HG03064 (cell line): ENCODE results near the gene HSPD1.
"Not testable (repeated sequence)": the region's sequence is repeated elsewhere in the genome, so short reads cannot be mapped to it uniquely, and the experiment has no call there.

Source experiments
- ATAC-seq: cut with Tn5 transposase; IDR thresholded peaks from one replicate; pipeline ENCODE4 v1.9.1; 2021; ENCODE audit warnings: low read depth; ENCODE audit not compliant: unreplicated experiment

HSPD1 gene

DNA sequence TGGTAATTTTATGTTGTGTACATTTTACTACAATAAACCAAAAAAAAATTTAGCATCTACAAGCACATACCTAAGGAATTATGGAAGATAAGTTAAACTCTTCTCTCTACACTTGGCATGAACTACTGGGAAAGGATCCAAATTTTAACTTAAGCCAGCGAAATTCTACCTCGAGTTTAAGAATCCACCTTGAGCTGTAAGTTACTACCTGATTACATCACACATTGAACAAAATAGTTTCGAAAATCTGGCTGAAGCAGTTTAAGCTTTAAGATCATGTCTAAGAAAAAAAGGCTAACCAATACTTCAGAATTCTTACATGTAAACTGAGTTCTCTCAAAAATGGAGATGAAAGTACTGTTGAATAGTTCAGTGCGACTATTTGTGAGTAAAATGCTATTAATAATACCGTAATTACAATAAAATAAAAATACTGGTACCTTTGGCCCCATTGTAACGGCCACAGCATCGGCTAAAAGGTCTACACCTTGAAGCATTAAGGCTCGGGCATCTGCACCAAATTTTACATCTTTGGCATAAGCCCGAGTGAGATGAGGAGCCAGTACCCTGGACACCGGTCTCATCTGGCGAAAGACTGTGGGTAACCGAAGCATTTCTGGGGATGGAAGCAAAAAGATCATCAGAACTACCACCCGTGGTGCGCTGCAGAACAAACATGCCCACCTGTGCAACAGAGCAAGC, 1.3 kb downstream of the HSPD1 start:
- ATAC-seq: no peak

GRCh38 chr2:197497326-197497725, 2.3 kb downstream of the HSPD1 start:
- no peak for ATAC-seq

GRCh38 chr2:197496695-197497094, 2.9 kb downstream of the HSPD1 start:
- no peak for ATAC-seq

DNA sequence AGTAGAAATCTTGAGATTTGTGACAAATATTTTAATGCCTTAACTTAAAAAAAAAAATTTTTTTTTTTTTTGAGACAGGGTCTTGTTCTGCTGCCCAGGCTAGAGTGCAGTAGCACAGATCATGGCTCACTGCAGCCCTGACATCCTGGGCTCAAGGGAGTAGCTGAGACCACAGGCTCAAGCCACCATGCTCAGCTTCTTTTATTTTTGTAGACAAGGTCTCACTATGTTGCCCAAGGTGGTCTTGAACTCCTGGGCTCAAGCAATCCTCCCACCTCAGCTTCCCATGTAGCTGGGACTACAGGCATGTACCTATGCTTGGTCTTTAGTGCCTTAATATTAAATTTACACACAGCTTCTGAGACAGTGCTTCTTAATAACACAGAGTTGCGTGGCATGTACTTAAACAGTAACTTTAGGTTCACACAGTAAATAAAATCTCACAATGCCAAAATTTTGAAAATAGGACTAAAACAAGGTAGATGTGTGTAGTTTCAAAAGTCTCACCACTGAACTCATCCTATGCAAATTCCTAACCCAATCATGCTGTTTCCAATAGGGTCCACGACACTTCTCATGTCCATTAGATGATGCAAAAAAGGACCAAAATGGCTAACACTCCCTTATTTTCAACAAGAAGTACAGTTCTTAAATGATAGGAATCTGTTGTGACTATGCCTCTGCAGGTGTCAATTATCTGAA, 4.1 kb downstream of the HSPD1 start:
- no peak for ATAC-seq

- ATAC-seq: no peak
Observed at GRCh38 chr2:197487385-197487784, 12.3 kb downstream of the HSPD1 start.

GRCh38 chr2:197486175-197486574, 13.5 kb downstream of the HSPD1 start:
- no peak for ATAC-seq

DNA sequence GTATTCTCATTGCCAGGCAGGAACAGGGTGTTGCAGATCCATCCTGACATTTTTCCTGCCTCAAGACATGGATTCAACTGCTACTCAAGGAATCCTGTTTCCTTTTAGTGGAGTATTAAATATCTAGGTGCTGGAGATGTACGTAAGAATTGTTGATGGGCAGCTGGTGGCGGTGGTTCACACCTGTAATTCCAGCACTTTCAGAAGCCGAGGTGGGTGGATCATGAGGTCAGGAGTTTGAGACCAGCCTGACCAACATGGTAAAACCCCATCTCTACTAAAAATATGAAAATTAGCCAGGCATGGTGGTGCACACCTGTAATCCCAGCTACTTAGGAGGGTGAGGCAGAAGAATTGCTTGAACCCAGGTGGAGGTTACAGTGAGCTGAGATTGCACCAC, 15.4 kb downstream of the HSPD1 start:
- ATAC-seq: not testable (repeated sequence)

- no peak for ATAC-seq
Observed at GRCh38 chr2:197480165-197481036, 19.2 kb downstream of the HSPD1 start.

GRCh38 chr2:197477797-197478196, 21.8 kb downstream of the HSPD1 start:
- no peak for ATAC-seq

GRCh38 chr2:197472166-197472565, 27.5 kb downstream of the HSPD1 start:
- ATAC-seq: no peak

DNA sequence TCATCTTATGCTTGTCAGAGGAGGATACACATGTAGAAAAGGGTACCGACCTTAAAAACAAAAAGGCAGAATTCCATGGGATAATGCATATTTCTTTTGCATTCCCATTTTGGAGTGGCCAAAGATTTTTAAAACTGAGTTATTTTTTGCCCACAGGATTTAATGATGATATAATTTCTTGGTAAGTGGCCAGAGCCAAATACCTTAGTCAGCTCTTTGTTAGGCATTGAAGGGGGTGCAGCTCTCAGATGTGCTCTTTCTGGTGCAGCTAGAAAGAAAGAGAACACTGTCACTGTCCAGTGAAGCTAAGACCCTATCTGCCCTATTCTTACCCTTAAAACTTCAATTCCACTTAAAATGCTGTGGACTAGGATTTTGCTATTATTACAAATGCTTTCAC, 35.5 kb downstream of the HSPD1 start:
- ATAC-seq: no peak

DNA sequence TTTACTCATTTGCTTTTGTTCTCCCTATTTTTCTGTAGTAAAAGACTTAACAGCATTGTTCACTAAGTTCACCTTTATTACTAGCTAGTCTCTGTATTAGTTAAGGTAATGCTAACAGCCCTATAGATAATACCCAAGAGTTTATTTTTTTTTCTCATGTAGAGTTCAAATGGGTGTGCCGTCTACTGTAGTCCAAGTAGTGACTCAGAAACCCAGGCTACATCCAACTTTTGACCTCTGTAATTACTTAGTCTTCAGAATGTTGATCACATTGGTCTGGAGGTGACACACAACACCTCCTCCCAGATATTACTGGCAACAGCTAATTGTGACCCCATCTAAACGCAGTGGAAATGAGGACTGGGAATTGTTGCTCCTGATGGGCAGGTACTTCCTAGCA, 38.6 kb downstream of the HSPD1 start:
- ATAC-seq: no peak

- no peak for ATAC-seq
Observed at GRCh38 chr2:197460649-197461048, 39.0 kb downstream of the HSPD1 start.

DNA sequence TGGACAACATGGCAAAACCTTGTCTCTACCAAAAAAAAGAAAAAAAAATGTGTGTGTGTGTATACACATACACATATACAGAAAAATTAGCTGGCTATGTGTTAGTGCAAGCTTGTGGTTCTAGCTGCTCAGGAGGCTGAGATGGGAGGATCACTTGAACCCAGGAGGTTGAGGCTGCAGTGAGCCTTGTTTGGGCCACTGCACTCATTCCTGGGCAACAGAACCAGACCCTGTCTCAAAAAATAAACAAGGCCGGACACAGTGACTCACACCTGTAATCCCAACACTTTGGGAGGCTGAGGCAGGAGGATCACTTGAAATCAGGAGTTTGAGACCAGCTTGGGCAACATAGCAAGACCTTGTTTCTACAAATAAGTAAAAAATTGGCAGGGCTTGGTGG, 44.2 kb downstream of the HSPD1 start:
- ATAC-seq: no peak

GRCh38 chr2:197454923-197455322, 44.7 kb downstream of the HSPD1 start:
- no peak for ATAC-seq

- ATAC-seq: peak; percentile 36
Observed at GRCh38 chr2:197453914-197454398, 45.7 kb downstream of the HSPD1 start.

DNA sequence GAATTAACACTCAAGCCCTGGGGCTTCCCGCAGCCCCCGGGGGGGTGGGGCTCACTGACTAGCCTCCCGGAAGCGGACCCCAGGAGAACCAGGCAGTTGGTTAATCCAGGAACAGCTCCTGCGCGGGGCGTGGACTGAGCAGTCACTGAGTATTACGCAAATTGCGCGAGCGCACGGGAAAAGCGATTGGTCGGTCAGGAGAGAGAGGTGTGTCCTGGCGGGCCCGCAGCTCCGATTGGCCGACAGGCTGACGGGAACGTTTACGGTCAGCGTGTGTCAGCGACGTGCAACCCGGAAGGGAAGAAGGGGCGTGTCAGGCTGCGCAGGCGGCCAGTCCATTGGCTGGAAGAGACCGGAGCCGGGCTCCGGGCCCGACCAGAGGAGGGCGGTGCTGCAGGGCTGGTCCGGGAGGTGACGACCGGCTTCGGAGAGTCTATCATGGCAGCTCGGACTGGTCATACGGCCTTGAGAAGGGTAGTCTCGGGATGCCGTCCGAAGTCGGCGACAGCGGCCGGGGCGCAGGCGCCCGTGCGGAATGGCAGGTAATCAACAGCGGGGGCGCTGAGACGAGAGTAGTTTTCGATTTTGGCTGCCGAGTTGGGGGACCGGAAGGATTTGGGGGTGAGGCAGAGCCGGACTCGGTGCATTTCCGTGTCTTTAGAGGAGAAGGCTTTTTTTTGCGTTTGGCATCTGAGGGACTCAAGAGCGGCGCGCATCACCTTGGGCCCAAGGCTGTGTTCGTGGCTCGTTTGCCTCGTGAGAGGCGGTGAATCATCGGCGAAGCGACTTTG, 46.3 kb downstream of the HSPD1 start, which contains the start of gene COQ10B:
Gene COQ10B (plus strand): TSS at position 430 of the 791 bp plus-strand sequence. CDS start 9 bp downstream, at position 439.
- ATAC-seq: peak; percentile 96

DNA sequence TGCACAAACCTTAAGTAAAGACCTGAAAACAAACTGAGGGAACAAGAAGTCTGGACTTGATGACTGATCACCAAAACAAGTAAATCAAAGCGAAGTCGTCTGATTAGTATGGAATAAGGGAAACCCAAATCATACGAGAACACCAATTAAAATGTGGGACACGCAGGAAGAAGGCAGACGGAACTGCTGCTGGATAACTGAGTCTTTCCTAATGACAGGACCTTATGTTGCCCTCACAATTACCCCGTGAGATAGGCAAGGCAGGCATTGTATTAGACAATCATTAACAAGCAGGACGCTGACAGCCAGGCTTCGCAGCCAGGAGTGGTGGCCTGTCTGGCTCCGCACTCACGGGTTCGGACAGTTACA, 46.9 kb downstream of the HSPD1 start:
- ATAC-seq: no peak

- ATAC-seq: not testable (repeated sequence)
Observed at GRCh38 chr2:197450935-197451358, 48.7 kb downstream of the HSPD1 start.

DNA sequence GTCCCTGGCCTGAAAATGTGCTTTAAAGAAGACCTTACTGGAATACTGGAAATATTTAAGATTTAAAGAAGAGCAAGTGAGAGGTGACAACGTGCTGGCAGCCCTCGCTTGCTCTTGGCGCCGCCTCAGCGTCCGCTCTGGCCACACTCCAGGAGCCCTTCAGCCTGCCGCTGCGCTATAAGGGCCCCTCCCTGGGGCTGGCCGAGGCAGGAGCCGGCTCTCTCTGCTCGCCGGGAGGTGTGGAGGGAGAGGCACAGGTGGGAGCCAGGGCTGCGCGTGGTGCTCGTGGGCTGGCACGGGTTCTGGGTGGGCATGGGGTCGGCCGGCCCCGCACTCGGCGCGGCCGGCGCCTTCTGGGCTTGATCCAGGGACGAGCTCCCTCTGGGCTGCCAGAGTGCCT, 49.2 kb downstream of the HSPD1 start:
- no peak for ATAC-seq
